ENCODE results near the gene C1orf122. TPM values are rescaled to one million over a fixed set of nuclear protein-coding genes. Genes with fewer than 3 reads are reported as not detected.

C1orf122 gene
- total and polyA plus RNA-seq, 4 donors = 4.5 to 45.1 (median 18.2) TPM

DNA sequence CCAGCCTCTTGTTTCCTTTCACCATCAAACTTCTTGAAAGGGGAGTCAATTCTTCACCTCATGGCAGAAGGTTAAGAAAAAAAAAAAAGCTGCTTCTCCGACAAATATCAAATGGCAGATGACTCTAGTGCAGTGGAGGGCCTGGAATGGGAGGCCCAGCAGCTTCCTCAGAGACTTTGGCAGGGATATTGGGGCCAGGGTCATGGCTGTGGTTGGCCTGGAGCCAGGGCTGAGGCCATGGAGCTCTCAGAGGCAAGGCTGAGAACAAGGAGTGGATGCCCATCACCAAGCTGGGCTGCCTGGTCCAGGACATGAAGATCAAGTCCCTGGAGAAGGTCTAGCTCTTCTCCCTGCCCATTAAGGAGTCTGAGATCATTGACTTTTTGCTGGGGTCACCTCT lies 33.1 kb downstream of the C1orf122 start:
- no peaks in the 10 kb centered on the region for H3K27me3 ChIP-seq (ENCODE audit: control insufficient read depth in 4 of 4, insufficient read depth in 4 of 4, low read length in 3 of 4)
- H3K36me3 ChIP-seq (ENCODE audit: control insufficient read depth in 4 of 4, insufficient read depth in 3 of 4, low read depth in 1 of 4, low read length in 3 of 4) = peaks cover 9 to 30% (median 20%) of the 10 kb centered on the region in 4 donors
- no peak overlapping the region for H3K9ac ChIP-seq (ENCODE audit: low read depth in 1 of 2, low read length in 2 of 2)
- no peak overlapping the region for H3K27ac ChIP-seq (ENCODE audit: low read depth in 1 of 2, low read length in 2 of 2)
- DNase-seq (ENCODE audit: low spot score) = no peak
- no peaks in the 10 kb centered on the region for H3K9me3 ChIP-seq (ENCODE audit: control insufficient read depth in 4 of 4, low read length in 3 of 4)
- TF ChIP-seq RAD21 (IDR thresholded peaks at IDR 0.05) (no peak), NR2F2 (IDR thresholded peaks at IDR 0.05) (no peak), GABPA (IDR thresholded peaks at IDR 0.05 in 1 of 2, conservative IDR thresholded peaks at IDR 0.05 in 1 of 2) (no peak), FOXA1 (IDR thresholded peaks at IDR 0.05) (no peak), HNF4G (IDR thresholded peaks at IDR 0.05) (no peak), TAF1 (conservative IDR thresholded peaks at IDR 0.05) (no peak), CTCF (IDR thresholded peaks at IDR 0.05; ENCODE audit: low read depth, low read length, missing input control) (no peak), EGR1 (IDR thresholded peaks at IDR 0.05; ENCODE audit: low read depth in 2 of 2) (no peak), SP1 (IDR thresholded peaks at IDR 0.05) (no peak), FOXA2 (IDR thresholded peaks at IDR 0.05) (no peak), JUND (IDR thresholded peaks at IDR 0.05) (no peak), MAX (IDR thresholded peaks at IDR 0.05) (no peak), HNF4A (conservative IDR thresholded peaks at IDR 0.05) (no peak), RXRA (IDR thresholded peaks at IDR 0.05) (no peak)
- TF ChIP-seq, protein P1, sequence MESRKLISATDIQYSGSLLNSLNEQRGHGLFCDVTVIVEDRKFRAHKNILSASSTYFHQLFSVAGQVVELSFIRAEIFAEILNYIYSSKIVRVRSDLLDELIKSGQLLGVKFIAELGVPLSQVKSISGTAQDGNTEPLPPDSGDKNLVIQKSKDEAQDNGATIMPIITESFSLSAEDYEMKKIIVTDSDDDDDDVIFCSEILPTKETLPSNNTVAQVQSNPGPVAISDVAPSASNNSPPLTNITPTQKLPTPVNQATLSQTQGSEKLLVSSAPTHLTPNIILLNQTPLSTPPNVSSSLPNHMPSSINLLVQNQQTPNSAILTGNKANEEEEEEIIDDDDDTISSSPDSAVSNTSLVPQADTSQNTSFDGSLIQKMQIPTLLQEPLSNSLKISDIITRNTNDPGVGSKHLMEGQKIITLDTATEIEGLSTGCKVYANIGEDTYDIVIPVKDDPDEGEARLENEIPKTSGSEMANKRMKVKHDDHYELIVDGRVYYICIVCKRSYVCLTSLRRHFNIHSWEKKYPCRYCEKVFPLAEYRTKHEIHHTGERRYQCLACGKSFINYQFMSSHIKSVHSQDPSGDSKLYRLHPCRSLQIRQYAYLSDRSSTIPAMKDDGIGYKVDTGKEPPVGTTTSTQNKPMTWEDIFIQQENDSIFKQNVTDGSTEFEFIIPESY (IDR thresholded peaks at IDR 0.05) = no peak
- TF ChIP-seq, protein P2, sequence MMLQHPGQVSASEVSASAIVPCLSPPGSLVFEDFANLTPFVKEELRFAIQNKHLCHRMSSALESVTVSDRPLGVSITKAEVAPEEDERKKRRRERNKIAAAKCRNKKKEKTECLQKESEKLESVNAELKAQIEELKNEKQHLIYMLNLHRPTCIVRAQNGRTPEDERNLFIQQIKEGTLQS (IDR thresholded peaks at IDR 0.05) = no peak
- peaks cover 0 to 12% (median 4%) of the 10 kb centered on the region in 4 donors for H3K4me1 ChIP-seq (ENCODE audit: control insufficient read depth in 4 of 4, insufficient read depth in 4 of 4, low read length in 3 of 4)
- no peak overlapping the region for H3K4me3 ChIP-seq (ENCODE audit: low read depth in 1 of 3, low read length in 3 of 3)
- 81% methylated on average over 1 of the region's 1 CpG for WGBS

- H3K36me3 ChIP-seq (ENCODE audit: control insufficient read depth in 4 of 4, insufficient read depth in 3 of 4, low read depth in 1 of 4, low read length in 3 of 4) = peaks cover 9 to 24% (median 15%) of the 10 kb centered on the region in 4 donors
- no peak overlapping the region for H3K27ac ChIP-seq (ENCODE audit: low read depth in 1 of 2, low read length in 2 of 2)
- DNase-seq (ENCODE audit: low spot score) = no peak
- no peaks in the 10 kb centered on the region for H3K9me3 ChIP-seq (ENCODE audit: control insufficient read depth in 4 of 4, low read length in 3 of 4)
- TF ChIP-seq, protein P3, sequence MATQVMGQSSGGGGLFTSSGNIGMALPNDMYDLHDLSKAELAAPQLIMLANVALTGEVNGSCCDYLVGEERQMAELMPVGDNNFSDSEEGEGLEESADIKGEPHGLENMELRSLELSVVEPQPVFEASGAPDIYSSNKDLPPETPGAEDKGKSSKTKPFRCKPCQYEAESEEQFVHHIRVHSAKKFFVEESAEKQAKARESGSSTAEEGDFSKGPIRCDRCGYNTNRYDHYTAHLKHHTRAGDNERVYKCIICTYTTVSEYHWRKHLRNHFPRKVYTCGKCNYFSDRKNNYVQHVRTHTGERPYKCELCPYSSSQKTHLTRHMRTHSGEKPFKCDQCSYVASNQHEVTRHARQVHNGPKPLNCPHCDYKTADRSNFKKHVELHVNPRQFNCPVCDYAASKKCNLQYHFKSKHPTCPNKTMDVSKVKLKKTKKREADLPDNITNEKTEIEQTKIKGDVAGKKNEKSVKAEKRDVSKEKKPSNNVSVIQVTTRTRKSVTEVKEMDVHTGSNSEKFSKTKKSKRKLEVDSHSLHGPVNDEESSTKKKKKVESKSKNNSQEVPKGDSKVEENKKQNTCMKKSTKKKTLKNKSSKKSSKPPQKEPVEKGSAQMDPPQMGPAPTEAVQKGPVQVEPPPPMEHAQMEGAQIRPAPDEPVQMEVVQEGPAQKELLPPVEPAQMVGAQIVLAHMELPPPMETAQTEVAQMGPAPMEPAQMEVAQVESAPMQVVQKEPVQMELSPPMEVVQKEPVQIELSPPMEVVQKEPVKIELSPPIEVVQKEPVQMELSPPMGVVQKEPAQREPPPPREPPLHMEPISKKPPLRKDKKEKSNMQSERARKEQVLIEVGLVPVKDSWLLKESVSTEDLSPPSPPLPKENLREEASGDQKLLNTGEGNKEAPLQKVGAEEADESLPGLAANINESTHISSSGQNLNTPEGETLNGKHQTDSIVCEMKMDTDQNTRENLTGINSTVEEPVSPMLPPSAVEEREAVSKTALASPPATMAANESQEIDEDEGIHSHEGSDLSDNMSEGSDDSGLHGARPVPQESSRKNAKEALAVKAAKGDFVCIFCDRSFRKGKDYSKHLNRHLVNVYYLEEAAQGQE (IDR thresholded peaks at IDR 0.05) = no peak
- TF ChIP-seq YY1 (IDR thresholded peaks at IDR 0.05) (no peak), HNF4G (IDR thresholded peaks at IDR 0.05) (no peak), RAD21 (IDR thresholded peaks at IDR 0.05) (no peak), GABPA (IDR thresholded peaks at IDR 0.05 in 1 of 2, conservative IDR thresholded peaks at IDR 0.05 in 1 of 2) (no peak), NR2F2 (IDR thresholded peaks at IDR 0.05) (no peak), JUND (IDR thresholded peaks at IDR 0.05) (no peak), EGR1 (IDR thresholded peaks at IDR 0.05; ENCODE audit: low read depth in 2 of 2) (no peak), MAX (IDR thresholded peaks at IDR 0.05) (no peak), RXRA (IDR thresholded peaks at IDR 0.05) (no peak), FOXA1 (IDR thresholded peaks at IDR 0.05) (no peak)
- TF ChIP-seq, protein P2 (IDR thresholded peaks at IDR 0.05) = no peak
- no peak overlapping the region for H3K4me3 ChIP-seq (ENCODE audit: low read depth in 1 of 3, low read length in 3 of 3)
- peaks cover 0 to 13% (median 4%) of the 10 kb centered on the region in 4 donors for H3K4me1 ChIP-seq (ENCODE audit: control insufficient read depth in 4 of 4, insufficient read depth in 4 of 4, low read length in 3 of 4)
- no peaks in the 10 kb centered on the region for H3K27me3 ChIP-seq (ENCODE audit: control insufficient read depth in 4 of 4, insufficient read depth in 4 of 4, low read length in 3 of 4)
- no peak overlapping the region for H3K9ac ChIP-seq (ENCODE audit: low read depth in 1 of 2, low read length in 2 of 2)
- 93% methylated on average over 3 of the region's 3 CpGs for WGBS
Observed at GRCh38 chr1:37841652-37842051, 34.1 kb downstream of the C1orf122 start.
